ENCODE results near the gene PPP2R1B.

The PPP2R1B gene

DNA sequence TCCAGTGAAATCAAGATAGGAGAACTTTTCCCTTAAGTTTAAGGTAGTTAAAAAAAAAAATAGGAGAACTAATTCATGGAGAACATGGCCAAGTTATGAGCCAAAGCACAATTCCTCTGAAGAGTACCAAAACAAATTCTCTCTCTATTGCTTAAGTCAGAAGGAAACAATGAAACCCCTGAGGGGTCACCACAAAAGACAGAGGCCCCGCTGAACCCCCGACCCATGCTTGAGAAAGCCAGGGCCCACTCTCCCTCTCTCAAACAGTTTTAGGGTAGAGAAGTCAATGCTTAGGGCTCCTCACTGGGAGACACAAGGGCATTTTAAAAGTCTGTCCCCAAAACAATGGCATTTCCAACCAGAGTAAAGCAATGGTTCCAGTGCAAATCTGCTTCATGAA, 26.9 kb downstream of the PPP2R1B start:
- Histone ChIP-seq H4K20me1 (ENCODE audit: low read depth, low read length) (no peaks in the 10 kb centered on the region), H3K27ac (ENCODE audit: low read depth, low read length) (no peak overlapping the region), H3K27me3 (ENCODE audit: low read length) (no peaks in the 10 kb centered on the region), H3K4me2 (ENCODE audit: low read depth, low read length, poor library complexity, severe bottlenecking) (no peak overlapping the region), H3F3A (ENCODE audit: insufficient read depth) (no peaks in the 10 kb centered on the region), H2AFZ (ENCODE audit: low read depth, low read length, severe bottlenecking) (no peak overlapping the region), H3K9ac (ENCODE audit: low read length) (no peak overlapping the region), H3K9me3 (ENCODE audit: insufficient read depth, low read length) (no peaks in the 10 kb centered on the region), H3K36me3 (ENCODE audit: low read length) (peaks cover 13% of the 10 kb centered on the region), H3K79me2 (ENCODE audit: insufficient read depth, low read length) (no peaks in the 10 kb centered on the region), H3K4me3 (ENCODE audit: insufficient read depth, low read length, poor library complexity, severe bottlenecking) (no peak overlapping the region), H3K9me2 (replicated peaks; ENCODE audit: insufficient read depth, low read length) (no peaks in the 10 kb centered on the region)
- TF ChIP-seq, protein P1, sequence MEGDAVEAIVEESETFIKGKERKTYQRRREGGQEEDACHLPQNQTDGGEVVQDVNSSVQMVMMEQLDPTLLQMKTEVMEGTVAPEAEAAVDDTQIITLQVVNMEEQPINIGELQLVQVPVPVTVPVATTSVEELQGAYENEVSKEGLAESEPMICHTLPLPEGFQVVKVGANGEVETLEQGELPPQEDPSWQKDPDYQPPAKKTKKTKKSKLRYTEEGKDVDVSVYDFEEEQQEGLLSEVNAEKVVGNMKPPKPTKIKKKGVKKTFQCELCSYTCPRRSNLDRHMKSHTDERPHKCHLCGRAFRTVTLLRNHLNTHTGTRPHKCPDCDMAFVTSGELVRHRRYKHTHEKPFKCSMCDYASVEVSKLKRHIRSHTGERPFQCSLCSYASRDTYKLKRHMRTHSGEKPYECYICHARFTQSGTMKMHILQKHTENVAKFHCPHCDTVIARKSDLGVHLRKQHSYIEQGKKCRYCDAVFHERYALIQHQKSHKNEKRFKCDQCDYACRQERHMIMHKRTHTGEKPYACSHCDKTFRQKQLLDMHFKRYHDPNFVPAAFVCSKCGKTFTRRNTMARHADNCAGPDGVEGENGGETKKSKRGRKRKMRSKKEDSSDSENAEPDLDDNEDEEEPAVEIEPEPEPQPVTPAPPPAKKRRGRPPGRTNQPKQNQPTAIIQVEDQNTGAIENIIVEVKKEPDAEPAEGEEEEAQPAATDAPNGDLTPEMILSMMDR (IDR thresholded peaks at IDR 0.05; ENCODE audit: insufficient read depth, low read length, poor library complexity, severe bottlenecking) = no peak
- no peak for TF ChIP-seq EZH2phosphoT487 (conservative IDR thresholded peaks at IDR 0.05; ENCODE audit: low read length)

DNA sequence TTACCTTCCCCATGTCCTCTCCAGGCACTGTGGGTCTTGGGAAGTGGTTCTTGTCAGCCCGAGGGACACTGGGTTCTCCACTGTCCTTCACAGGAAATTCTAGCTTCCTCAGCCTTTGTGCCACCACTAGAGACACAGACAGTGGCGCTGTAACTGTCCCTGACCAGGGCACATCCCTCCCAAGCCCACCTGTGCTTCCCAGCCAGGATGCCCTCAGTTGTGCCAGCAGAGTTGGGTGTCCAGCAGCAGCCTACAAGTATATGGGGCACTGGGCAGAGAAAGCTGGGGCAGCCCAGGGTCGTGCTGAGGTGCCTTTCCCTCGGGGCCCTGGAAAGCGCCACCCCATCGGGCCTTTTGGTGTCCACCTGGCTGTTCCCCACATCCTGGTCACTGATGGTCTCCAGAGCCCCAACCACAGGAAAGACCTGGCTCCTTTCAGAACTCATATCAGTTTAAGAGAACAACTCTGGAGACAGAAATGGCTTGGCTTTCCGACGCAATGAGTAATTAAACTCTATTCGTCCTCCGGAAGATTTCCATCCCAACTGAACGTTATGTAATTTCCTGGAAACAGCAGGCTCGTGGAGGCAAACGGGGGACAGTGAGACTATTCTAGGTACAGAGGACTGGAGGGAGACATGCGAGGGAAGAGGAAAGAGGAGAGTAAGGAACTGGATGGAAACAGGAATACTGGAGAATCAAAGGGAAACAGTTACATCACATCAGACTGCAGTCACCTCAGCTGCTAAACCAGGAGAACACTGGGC, 28.6 kb downstream of the PPP2R1B start:
- H3K9me2 ChIP-seq (replicated peaks; ENCODE audit: insufficient read depth, low read length) = no peaks in the 10 kb centered on the region
- no peaks in the 10 kb centered on the region for H3F3A ChIP-seq (ENCODE audit: insufficient read depth)
- H3K36me3 ChIP-seq (ENCODE audit: low read length) = peaks cover 6% of the 10 kb centered on the region; the same call in 1 of the 2 replicates
- no peaks in the 10 kb centered on the region for H3K27me3 ChIP-seq (ENCODE audit: low read length)
- no peaks in the 10 kb centered on the region for H3K9me3 ChIP-seq (ENCODE audit: insufficient read depth, low read length)
- no peak overlapping the region for H2AFZ ChIP-seq (ENCODE audit: low read depth, low read length, severe bottlenecking)
- H3K4me3 ChIP-seq (ENCODE audit: insufficient read depth, low read length, poor library complexity, severe bottlenecking) = no peak overlapping the region
- H3K79me2 ChIP-seq (ENCODE audit: insufficient read depth, low read length) = no peaks in the 10 kb centered on the region
- H4K20me1 ChIP-seq (ENCODE audit: low read depth, low read length) = no peaks in the 10 kb centered on the region
- no peak overlapping the region for H3K27ac ChIP-seq (ENCODE audit: low read depth, low read length)
- H3K4me2 ChIP-seq (ENCODE audit: low read depth, low read length, poor library complexity, severe bottlenecking) = no peak overlapping the region
- H3K9ac ChIP-seq (ENCODE audit: low read length) = no peak overlapping the region
- TF ChIP-seq, protein P1 (IDR thresholded peaks at IDR 0.05; ENCODE audit: insufficient read depth, low read length, poor library complexity, severe bottlenecking) = no peak
- TF ChIP-seq EZH2phosphoT487 (conservative IDR thresholded peaks at IDR 0.05; ENCODE audit: low read length) = no peak

DNA sequence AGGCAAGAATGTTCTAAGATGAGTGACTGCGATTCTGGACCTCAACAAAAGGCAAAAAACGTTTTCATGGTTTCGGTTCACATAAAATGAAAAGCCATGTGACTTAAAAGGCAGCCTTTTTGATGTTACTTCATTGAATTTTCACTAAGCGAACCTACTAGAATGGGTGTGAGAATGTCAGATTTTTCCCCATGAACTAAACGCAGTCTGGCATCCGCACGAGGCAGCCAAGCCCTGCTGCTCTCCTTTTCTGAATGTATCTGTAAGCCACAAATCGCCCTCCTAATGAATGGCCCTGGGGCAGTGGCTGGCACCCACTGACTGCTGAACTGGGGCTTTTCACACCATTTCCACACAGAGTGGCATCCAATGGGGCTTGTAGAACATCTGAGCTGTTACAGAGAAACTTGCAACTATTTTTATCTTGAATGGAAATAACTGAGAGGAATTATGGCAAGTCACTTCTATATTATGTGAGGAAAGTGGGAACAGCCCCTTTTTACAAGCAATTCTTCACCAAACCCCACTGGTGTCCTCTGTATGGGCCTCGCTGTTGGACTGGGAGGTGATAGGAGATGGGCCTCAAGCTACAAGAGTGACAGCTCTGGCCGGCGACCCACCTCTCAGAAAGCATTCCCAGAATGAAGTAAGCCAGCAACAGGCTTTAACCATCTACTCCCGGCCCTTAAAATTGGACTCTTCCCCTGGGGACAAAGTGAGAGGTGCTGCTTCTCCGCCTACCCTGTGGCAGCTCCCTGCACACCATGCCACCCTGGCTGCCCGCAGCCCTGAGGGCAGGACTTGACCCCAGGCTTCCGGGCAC, 29.4 kb downstream of the PPP2R1B start:
- TF ChIP-seq, protein P1 (IDR thresholded peaks at IDR 0.05; ENCODE audit: insufficient read depth, low read length, poor library complexity, severe bottlenecking) = no peak
- TF ChIP-seq EZH2phosphoT487 (conservative IDR thresholded peaks at IDR 0.05; ENCODE audit: low read length) = no peak
- no peaks in the 10 kb centered on the region for H3K79me2 ChIP-seq (ENCODE audit: insufficient read depth, low read length)
- no peaks in the 10 kb centered on the region for H3K9me3 ChIP-seq (ENCODE audit: insufficient read depth, low read length)
- H4K20me1 ChIP-seq (ENCODE audit: low read depth, low read length) = no peaks in the 10 kb centered on the region
- H2AFZ ChIP-seq (ENCODE audit: low read depth, low read length, severe bottlenecking) = no peak overlapping the region
- peaks cover under 1% of the 10 kb centered on the region; the same call in 1 of the 2 replicates for H3K36me3 ChIP-seq (ENCODE audit: low read length)
- no peak overlapping the region for H3K27ac ChIP-seq (ENCODE audit: low read depth, low read length)
- H3K9ac ChIP-seq (ENCODE audit: low read length) = no peak overlapping the region
- no peaks in the 10 kb centered on the region for H3K9me2 ChIP-seq (replicated peaks; ENCODE audit: insufficient read depth, low read length)
- no peaks in the 10 kb centered on the region for H3F3A ChIP-seq (ENCODE audit: insufficient read depth)
- no peaks in the 10 kb centered on the region for H3K27me3 ChIP-seq (ENCODE audit: low read length)
- no peak overlapping the region for H3K4me2 ChIP-seq (ENCODE audit: low read depth, low read length, poor library complexity, severe bottlenecking)
- no peak overlapping the region for H3K4me3 ChIP-seq (ENCODE audit: insufficient read depth, low read length, poor library complexity, severe bottlenecking)

All from SU-DHL-6 (cell line).